WTC11 (cell line): ENCODE data around the gene PDZD2. TPM values are rescaled to one million over a fixed set of nuclear protein-coding genes. Genes with fewer than 3 reads are reported as not detected.

ENCODE experiments used
- ATAC-seq: fragments of 200-7000 bp; cut with Tn5 transposase; 2 replicates; pipeline ENCODE4 v1.10.0; 2021; ENCODE audit warnings: mild to moderate bottlenecking, moderate library complexity
- CTCF ChIA-PET: fragments of 300-600 bp; sonication (Branson Sonifier 250); formaldehyde crosslinking; loops from one replicate; lab custom pipeline; 2021; ENCODE audit warnings: antibody characterized with exemption; lab: Charles Lee
- POLR2A ChIA-PET: fragments of 350-600 bp; sonication (Branson Sonifier 250); formaldehyde crosslinking; loops from one replicate; lab custom pipeline; 2021; ENCODE audit warnings: antibody characterized with exemption; lab: Charles Lee
- DNase-seq: peaks from one replicate; pipeline ENCODE4 v3.0.0; 2021; ENCODE audit warnings: low spot score
- H3K27ac Mint-ChIP-seq: 2 replicates; pipeline ENCODE4 v1.8.0; 2021; ENCODE audit warnings: mixed read lengths
- H3K27me3 Mint-ChIP-seq: 2 replicates; pipeline ENCODE4 v1.8.0; 2021; ENCODE audit warnings: low read depth, mild to moderate bottlenecking, moderate library complexity, mixed read lengths
- H3K36me3 Mint-ChIP-seq: 2 replicates; pipeline ENCODE4 v1.8.0; 2021; ENCODE audit warnings: mixed read lengths
- H3K4me1 Mint-ChIP-seq: 2 replicates; pipeline ENCODE4 v1.8.0; 2022; ENCODE audit warnings: mixed read lengths
- H3K4me3 Mint-ChIP-seq: 2 replicates; pipeline ENCODE4 v1.8.0; 2021; ENCODE audit warnings: mild to moderate bottlenecking, moderate library complexity, mixed read lengths
- H3K9me3 Mint-ChIP-seq: 2 replicates; pipeline ENCODE4 v1.8.0; 2021; ENCODE audit warnings: mixed read lengths
- ATF1 ChIP-seq: sonication (generic); formaldehyde crosslinking; IDR thresholded peaks from 2 replicates; pipeline ENCODE4 v1.8.1; 2023; ENCODE audit warnings: mild to moderate bottlenecking, moderate library complexity, missing genetic modification reagents
- ETV6 ChIP-seq: sonication (generic); formaldehyde crosslinking; IDR thresholded peaks from 2 replicates; pipeline ENCODE4 v1.8.1; 2022; ENCODE audit warnings: mild to moderate bottlenecking, missing genetic modification reagents
- GABPB1 ChIP-seq: sonication (generic); formaldehyde crosslinking; IDR thresholded peaks from 2 replicates; pipeline ENCODE4 v1.8.1; 2023; ENCODE audit warnings: mild to moderate bottlenecking, missing genetic modification reagents
- GRHL2 ChIP-seq: fragments of 250-450 bp; sonication (Bioruptor Pico); IDR thresholded peaks from 2 replicates; pipeline ENCODE4 v1.8.0; 2022; ENCODE audit warnings: mild to moderate bottlenecking, moderate library complexity; ENCODE audit not compliant: insufficient replicate concordance, severe bottlenecking
- NR2C2 ChIP-seq: sonication (generic); formaldehyde crosslinking; IDR thresholded peaks from 2 replicates; pipeline ENCODE4 v1.8.0; 2022; ENCODE audit warnings: mild to moderate bottlenecking, missing genetic modification reagents
- TEAD1 ChIP-seq: sonication (generic); formaldehyde crosslinking; IDR thresholded peaks from 2 replicates; pipeline ENCODE4 v1.8.0; 2022; ENCODE audit warnings: mild to moderate bottlenecking, missing genetic modification reagents
- ZNF416 ChIP-seq: fragments of 250-450 bp; sonication (Bioruptor Pico); IDR thresholded peaks from 2 replicates; pipeline ENCODE4 v1.9.0; 2021; ENCODE audit warnings: mild to moderate bottlenecking, inconsistent platforms
- ZNF423 ChIP-seq: fragments of 250-450 bp; sonication (Bioruptor Pico); IDR thresholded peaks from 2 replicates; pipeline ENCODE4 v2.1.2; 2022; ENCODE audit warnings: mild to moderate bottlenecking, moderate library complexity
- total RNA-seq: library from RNA; stranded (reverse); gene quantifications from 3 replicates; pipeline ENCODE4 v1.2.3, GENCODE V29; 2021
- TF ChIP-seq, protein P1 (sequence below): sonication (generic); formaldehyde crosslinking; IDR thresholded peaks from 2 replicates; pipeline ENCODE4 v1.8.0; 2022; ENCODE audit warnings: mild to moderate bottlenecking, missing genetic modification reagents
- TF ChIP-seq, protein P2 (sequence below): sonication (generic); formaldehyde crosslinking; IDR thresholded peaks from 2 replicates; pipeline ENCODE4 v1.8.1; 2023; ENCODE audit warnings: mild to moderate bottlenecking, moderate library complexity, missing genetic modification reagents
- TF ChIP-seq, protein P3 (sequence below): fragments of 250-450 bp; sonication (Bioruptor Pico); conservative IDR thresholded peaks from 2 replicates; pipeline ENCODE4 v1.9.0; 2021; ENCODE audit warnings: mild to moderate bottlenecking
- TF ChIP-seq, protein P4 (sequence below): fragments of 250-450 bp; sonication (Bioruptor Pico); IDR thresholded peaks from 2 replicates; pipeline ENCODE4 v1.9.0; 2021; ENCODE audit warnings: mild to moderate bottlenecking
- TF ChIP-seq, protein P5 (sequence below): sonication (generic); formaldehyde crosslinking; IDR thresholded peaks from 2 replicates; pipeline ENCODE4 v1.8.1; 2023; ENCODE audit warnings: mild to moderate bottlenecking, missing genetic modification reagents
- TF ChIP-seq, protein P6 (sequence below): sonication (generic); formaldehyde crosslinking; IDR thresholded peaks from 2 replicates; pipeline ENCODE4 v1.8.0; 2023; ENCODE audit warnings: missing genetic modification reagents
- TF ChIP-seq, protein P7 (sequence below): sonication (generic); formaldehyde crosslinking; IDR thresholded peaks from 2 replicates; pipeline ENCODE4 v1.8.1; 2023; ENCODE audit warnings: mild to moderate bottlenecking, missing genetic modification reagents, borderline replicate concordance
- TF ChIP-seq, protein P8 (sequence below): fragments of 250-450 bp; sonication (Bioruptor Pico); IDR thresholded peaks from 2 replicates; pipeline ENCODE4 v1.9.0; 2021; ENCODE audit warnings: mild to moderate bottlenecking

Gene PDZD2
- total RNA-seq, 1 experiment from 2014 or later, result 11.4 TPM

DNA sequence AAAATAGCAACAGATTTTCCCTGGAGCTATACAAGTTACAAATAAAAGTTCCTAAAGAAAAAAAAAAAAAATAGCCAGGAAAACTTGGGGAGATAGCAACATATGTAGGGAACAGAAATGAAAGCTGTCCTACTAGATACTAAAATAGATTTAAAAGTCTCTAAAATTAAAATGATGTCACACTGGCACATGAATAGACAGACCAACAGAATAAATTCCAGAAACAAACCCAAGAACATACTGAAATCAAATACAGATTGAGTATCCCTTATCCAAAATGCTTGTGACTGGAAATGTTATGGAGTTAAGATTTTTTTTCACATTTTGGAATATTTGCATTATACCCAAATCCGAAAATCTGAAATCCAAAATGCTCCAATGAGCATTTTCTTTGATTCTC lies 511.4 kb downstream of the PDZD2 start:
- Mint-ChIP-seq H3K9me3 (no peaks in the 10 kb centered on the region), H3K27ac (no peak overlapping the region), H3K4me3 (no peak overlapping the region), H3K36me3 (peaks cover 6% of the 10 kb centered on the region), H3K4me1 (peaks cover 6% of the 10 kb centered on the region), H3K27me3 (no peaks in the 10 kb centered on the region)
- ChIA-PET POLR2A (no interaction called here), CTCF (interaction anchor here (0.7 kb wide), 1 partner anchor 23 kb away, joined by 3 read pairs; no protein-coding TSS in a partner anchor)
- TF ChIP-seq ZNF423 (CRISPR knock-in tag) (no peak), ETV6 (no peak), ATF1 (CRISPR knock-in tag) (no peak)
- TF ChIP-seq, protein P1, sequence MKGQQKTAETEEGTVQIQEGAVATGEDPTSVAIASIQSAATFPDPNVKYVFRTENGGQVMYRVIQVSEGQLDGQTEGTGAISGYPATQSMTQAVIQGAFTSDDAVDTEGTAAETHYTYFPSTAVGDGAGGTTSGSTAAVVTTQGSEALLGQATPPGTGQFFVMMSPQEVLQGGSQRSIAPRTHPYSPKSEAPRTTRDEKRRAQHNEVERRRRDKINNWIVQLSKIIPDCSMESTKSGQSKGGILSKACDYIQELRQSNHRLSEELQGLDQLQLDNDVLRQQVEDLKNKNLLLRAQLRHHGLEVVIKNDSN, result no peak
- TF ChIP-seq, protein P2, sequence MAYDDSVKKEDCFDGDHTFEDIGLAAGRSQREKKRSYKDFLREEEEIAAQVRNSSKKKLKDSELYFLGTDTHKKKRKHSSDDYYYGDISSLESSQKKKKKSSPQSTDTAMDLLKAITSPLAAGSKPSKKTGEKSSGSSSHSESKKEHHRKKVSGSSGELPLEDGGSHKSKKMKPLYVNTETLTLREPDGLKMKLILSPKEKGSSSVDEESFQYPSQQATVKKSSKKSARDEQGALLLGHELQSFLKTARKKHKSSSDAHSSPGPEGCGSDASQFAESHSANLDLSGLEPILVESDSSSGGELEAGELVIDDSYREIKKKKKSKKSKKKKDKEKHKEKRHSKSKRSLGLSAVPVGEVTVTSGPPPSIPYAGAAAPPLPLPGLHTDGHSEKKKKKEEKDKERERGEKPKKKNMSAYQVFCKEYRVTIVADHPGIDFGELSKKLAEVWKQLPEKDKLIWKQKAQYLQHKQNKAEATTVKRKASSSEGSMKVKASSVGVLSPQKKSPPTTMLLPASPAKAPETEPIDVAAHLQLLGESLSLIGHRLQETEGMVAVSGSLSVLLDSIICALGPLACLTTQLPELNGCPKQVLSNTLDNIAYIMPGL, result no peak
- no peak for ATAC-seq
- DNase-seq, result no peak

DNA sequence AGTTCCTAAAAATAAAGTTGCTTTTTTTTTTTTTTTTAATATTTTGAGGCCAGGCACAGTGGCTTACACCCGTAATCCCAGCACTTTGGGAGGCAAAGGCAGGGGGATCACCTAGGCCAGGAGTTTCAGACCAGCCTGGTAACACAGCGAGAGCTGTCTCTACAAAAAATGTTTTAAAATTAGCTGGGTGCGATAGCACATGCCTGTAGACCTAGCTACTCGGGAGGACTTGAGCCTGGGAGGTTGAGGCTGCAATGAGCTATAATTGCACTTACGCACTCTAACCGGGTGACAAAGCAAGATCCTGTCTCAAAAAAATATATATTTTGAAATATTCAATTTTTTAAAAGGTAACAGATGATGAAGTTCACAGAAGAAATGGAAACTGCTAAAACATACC lies 512.3 kb downstream of the PDZD2 start:
- no peak for ATAC-seq
- ChIA-PET CTCF (interaction anchor here (1.0 kb wide), 1 partner anchor 37 kb away, joined by 3 read pairs; no protein-coding TSS in a partner anchor), POLR2A (no interaction called here)
- H3K36me3 Mint-ChIP-seq, result peaks cover 6% of the 10 kb centered on the region
- H3K4me3 Mint-ChIP-seq, result no peak overlapping the region
- H3K4me1 Mint-ChIP-seq, result peaks cover 6% of the 10 kb centered on the region
- no peaks in the 10 kb centered on the region for H3K27me3 Mint-ChIP-seq
- DNase-seq, result no peak
- no peak overlapping the region for H3K27ac Mint-ChIP-seq
- no peaks in the 10 kb centered on the region for H3K9me3 Mint-ChIP-seq
- TF ChIP-seq, protein P3, sequence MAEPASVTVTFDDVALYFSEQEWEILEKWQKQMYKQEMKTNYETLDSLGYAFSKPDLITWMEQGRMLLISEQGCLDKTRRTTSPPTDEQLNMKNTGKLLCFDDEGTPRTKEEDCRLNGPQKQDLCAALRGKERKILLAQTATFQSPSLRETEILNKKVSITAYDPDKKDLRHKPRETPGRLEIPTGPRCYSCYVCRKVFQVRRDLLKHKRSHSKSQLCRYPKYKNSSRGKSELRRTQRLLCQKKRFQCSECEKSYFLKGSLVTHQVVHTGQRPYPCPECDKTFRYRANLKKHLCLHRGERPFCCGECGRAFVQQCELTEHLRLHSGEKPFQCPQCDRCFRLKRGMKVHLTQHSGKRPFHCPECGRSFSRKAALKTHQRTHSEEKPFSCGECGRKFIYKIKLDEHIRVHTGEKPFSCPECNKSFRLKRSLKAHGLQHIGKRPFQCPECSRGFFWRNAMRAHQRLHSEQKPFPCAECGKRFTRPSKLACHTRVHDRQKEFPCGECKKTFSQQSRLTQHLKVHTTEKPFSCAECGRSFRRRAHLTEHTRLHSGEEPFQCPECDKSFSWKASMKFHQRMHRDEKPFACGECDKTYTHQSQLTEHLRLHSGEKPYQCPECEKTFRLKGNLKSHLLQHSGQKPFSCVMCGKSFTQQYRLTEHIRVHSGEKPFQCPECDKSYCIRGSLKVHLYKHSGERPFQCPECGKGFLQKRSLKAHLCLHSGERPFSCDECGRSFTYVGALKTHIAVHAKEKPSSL (CRISPR knock-in tag), result no peak
- no peak for TF ChIP-seq TEAD1 (CRISPR knock-in tag)
- TF ChIP-seq NR2C2 (CRISPR knock-in tag), result no peak
- TF ChIP-seq, protein P4, sequence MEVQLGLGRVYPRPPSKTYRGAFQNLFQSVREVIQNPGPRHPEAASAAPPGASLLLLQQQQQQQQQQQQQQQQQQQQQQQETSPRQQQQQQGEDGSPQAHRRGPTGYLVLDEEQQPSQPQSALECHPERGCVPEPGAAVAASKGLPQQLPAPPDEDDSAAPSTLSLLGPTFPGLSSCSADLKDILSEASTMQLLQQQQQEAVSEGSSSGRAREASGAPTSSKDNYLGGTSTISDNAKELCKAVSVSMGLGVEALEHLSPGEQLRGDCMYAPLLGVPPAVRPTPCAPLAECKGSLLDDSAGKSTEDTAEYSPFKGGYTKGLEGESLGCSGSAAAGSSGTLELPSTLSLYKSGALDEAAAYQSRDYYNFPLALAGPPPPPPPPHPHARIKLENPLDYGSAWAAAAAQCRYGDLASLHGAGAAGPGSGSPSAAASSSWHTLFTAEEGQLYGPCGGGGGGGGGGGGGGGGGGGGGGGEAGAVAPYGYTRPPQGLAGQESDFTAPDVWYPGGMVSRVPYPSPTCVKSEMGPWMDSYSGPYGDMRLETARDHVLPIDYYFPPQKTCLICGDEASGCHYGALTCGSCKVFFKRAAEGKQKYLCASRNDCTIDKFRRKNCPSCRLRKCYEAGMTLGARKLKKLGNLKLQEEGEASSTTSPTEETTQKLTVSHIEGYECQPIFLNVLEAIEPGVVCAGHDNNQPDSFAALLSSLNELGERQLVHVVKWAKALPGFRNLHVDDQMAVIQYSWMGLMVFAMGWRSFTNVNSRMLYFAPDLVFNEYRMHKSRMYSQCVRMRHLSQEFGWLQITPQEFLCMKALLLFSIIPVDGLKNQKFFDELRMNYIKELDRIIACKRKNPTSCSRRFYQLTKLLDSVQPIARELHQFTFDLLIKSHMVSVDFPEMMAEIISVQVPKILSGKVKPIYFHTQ (CRISPR knock-in tag), result no peak
- TF ChIP-seq, protein P5, sequence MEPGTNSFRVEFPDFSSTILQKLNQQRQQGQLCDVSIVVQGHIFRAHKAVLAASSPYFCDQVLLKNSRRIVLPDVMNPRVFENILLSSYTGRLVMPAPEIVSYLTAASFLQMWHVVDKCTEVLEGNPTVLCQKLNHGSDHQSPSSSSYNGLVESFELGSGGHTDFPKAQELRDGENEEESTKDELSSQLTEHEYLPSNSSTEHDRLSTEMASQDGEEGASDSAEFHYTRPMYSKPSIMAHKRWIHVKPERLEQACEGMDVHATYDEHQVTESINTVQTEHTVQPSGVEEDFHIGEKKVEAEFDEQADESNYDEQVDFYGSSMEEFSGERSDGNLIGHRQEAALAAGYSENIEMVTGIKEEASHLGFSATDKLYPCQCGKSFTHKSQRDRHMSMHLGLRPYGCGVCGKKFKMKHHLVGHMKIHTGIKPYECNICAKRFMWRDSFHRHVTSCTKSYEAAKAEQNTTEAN, result no peak
- no peak for TF ChIP-seq GABPB1 (CRISPR knock-in tag)
- no peak for TF ChIP-seq ATF1 (CRISPR knock-in tag)
- TF ChIP-seq, protein P6, sequence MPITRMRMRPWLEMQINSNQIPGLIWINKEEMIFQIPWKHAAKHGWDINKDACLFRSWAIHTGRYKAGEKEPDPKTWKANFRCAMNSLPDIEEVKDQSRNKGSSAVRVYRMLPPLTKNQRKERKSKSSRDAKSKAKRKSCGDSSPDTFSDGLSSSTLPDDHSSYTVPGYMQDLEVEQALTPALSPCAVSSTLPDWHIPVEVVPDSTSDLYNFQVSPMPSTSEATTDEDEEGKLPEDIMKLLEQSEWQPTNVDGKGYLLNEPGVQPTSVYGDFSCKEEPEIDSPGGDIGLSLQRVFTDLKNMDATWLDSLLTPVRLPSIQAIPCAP, result no peak
- TF ChIP-seq ZNF416 (CRISPR knock-in tag), result no peak
- TF ChIP-seq, protein P7, sequence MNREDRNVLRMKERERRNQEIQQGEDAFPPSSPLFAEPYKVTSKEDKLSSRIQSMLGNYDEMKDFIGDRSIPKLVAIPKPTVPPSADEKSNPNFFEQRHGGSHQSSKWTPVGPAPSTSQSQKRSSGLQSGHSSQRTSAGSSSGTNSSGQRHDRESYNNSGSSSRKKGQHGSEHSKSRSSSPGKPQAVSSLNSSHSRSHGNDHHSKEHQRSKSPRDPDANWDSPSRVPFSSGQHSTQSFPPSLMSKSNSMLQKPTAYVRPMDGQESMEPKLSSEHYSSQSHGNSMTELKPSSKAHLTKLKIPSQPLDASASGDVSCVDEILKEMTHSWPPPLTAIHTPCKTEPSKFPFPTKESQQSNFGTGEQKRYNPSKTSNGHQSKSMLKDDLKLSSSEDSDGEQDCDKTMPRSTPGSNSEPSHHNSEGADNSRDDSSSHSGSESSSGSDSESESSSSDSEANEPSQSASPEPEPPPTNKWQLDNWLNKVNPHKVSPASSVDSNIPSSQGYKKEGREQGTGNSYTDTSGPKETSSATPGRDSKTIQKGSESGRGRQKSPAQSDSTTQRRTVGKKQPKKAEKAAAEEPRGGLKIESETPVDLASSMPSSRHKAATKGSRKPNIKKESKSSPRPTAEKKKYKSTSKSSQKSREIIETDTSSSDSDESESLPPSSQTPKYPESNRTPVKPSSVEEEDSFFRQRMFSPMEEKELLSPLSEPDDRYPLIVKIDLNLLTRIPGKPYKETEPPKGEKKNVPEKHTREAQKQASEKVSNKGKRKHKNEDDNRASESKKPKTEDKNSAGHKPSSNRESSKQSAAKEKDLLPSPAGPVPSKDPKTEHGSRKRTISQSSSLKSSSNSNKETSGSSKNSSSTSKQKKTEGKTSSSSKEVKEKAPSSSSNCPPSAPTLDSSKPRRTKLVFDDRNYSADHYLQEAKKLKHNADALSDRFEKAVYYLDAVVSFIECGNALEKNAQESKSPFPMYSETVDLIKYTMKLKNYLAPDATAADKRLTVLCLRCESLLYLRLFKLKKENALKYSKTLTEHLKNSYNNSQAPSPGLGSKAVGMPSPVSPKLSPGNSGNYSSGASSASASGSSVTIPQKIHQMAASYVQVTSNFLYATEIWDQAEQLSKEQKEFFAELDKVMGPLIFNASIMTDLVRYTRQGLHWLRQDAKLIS (CRISPR knock-in tag), result no peak
- TF ChIP-seq GRHL2 (CRISPR knock-in tag), result no peak
- TF ChIP-seq, protein P8, sequence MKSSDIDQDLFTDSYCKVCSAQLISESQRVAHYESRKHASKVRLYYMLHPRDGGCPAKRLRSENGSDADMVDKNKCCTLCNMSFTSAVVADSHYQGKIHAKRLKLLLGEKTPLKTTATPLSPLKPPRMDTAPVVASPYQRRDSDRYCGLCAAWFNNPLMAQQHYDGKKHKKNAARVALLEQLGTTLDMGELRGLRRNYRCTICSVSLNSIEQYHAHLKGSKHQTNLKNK (CRISPR knock-in tag), result no peak
